Middle frontal gyrus (tissue), 1 donor: ENCODE measurements around the gene RAD21L1.
"Not testable (repeated sequence)": the region's sequence is repeated elsewhere in the genome, so short reads cannot be mapped to it uniquely, and the experiment has no call there.

ENCODE experiments used
- DNase-seq: peaks from one replicate; pipeline ENCODE4 v3.0.0-alpha.2; 2015; ENCODE audit warnings: low spot score; ENCODE audit errors: extremely low spot score

Gene RAD21L1

DNA sequence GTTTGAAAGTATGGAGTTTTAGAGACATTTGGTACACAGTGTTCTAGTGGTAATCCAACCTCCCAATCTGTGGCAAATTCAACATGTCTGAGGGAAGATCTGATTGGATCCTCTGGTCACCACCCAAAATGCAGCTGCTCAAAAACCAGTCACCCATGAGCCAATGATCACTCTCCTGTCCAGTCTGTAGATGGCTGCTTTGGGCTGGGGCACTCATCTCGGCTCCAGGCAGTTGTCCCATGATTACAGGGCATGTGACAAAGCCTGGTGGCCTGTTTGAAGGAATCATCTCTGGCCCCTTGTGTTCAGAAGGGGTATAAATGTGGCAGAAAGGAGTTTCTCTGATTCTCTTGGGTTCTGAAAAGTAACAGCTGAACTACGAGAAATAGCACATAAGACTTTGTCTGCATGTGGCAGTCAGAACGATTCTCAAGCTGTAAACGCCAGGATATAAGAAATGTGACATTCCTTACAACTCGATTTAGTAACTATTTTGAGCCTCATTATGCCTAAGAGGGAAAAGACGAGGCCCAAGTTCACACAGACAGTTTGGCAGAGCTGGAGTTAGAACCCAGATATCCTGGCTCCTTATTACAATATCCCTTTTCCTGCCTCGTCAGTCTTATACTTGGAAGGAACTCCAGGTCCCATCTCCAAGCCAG lies 26.5 kb upstream of the RAD21L1 start:
- no peak for DNase-seq

DNA sequence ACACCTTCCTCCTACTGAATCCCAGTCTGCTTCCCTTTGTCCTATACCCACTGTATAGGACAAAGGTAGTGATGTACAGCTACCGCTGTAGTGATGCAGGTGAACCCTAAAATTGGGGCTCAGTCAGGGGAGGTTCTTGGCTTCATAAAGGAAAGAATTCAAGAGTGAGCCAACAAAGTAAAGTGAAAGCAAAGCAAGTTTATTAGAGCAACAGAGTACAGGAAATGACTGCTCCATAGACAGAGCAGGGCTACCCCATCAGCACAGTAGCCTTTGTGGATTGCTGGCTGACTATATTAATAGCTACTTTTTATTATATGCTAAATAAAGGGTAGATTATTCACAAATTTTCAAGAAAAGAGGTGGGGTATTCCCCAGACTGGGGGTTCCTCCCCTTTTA lies 25.9 kb upstream of the RAD21L1 start:
- DNase-seq, result no peak

DNA sequence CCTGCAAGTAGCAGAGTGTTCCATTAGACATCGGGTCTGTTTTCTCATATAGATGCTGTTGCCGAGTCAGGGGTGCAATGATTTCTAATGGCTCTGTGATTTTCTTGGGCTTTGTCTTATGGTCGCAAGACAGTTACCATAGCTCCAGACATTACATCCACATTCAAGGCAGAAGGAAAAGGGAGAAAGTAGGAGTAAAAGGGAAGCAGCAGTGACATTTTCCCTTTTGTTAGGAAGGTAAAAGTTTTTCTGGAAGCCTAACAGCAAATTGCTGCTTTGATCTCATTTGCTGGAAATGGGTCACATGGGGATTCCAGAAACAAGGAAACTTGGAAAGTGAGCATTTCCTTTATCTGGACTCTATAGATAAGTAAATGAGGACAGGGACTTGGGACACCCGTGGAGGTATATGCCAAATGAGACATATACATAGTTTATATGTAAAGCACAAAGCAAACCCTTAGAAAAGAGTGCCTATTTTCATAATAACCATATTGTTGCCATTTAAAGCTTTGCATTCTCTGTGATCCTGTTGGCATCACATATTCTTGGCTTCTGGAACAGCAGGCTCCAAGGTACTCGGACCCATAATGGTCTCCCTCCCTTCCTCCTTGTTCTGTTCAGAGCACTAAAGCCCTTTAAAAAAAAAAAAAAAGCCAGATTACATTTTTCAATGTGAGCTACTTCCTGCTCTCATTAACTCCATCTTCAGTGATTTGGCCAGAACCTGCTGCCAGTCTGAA lies 22.9 kb upstream of the RAD21L1 start, which contains the start of gene C20orf202:
Gene C20orf202 (plus strand): TSS at position 693 of the 743 bp plus-strand sequence. CDS start 132 bp downstream, outside the sequence.
- no peak for DNase-seq

DNA sequence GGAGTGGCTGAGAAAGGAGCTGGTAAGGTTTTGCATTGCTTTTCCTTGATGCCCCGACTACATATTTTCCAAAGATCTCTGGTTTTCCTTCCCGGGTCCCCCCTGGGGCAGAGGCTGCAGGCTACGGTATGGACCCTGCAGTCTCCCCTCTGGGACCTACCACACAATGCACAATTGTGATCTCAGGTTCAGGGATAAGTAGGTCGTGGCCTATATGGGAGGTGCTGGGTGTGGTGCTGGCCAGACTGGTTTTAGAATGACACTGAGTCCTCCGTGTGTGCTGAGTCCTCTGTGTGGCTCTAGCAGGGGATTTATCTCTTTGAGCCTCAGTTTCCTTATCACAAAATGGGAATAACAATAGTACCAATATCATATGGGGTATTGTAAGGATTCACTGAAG lies 22.2 kb upstream of the RAD21L1 start:
- no peak for DNase-seq

DNA sequence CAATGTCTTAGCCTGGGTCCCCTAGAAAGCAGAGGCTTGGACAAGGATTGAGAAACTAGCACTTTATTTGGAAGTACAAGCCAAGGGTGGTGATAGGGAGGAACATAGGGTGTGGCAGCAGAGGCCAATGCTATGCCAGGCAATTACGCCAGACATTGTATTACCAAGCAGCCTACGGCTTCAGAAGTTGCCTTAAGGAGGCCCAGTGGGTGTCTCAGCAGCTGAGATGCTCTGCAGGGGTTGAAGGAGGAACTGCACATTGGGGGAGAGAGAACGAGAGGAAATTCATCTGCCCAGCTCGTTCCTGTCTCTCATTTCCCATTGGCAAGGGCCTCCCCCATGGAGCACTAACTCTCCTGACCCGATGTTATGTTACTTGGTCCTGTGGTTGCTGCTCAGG lies 21.7 kb upstream of the RAD21L1 start:
- no peak for DNase-seq

DNA sequence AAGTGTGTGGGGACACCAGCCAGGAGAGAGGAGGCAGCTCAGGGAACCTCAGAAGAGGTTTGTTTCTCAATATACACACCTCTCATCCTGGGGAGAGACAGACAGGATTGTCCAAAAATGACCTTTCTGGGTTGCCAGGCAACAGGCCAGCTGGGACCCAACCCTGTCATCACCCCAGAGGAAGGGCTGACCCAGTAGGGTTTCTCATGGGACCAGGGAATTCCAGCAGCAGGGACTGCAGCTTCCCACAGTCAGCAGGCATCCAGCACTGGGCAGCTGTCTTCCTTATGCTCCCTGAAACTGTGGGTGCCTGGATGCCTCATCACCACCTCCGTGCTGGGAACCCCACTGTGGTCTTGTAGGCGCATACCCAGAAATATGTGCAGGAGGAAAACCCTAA lies 21.3 kb upstream of the RAD21L1 start:
- no peak for DNase-seq

DNA sequence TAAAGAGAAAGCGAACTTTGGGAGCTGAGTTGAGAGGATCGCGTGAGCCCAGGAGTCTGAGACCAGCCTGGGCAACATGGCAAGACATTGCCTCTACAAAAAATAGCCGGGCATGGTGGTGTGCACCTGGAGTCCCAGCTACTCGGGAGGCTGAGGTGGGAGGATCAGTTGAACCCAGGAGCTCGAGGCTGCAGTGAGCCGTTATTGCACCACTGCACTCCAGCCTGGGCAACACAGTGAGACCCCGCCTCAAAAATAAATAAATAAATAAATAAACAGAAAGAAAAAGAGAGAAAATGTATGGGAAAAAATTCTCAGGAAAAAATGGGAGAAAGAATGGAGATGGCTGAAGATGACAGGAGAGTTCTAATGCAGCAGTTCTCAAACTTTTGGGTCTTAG lies 20.0 kb upstream of the RAD21L1 start:
- DNase-seq, result no peak

DNA sequence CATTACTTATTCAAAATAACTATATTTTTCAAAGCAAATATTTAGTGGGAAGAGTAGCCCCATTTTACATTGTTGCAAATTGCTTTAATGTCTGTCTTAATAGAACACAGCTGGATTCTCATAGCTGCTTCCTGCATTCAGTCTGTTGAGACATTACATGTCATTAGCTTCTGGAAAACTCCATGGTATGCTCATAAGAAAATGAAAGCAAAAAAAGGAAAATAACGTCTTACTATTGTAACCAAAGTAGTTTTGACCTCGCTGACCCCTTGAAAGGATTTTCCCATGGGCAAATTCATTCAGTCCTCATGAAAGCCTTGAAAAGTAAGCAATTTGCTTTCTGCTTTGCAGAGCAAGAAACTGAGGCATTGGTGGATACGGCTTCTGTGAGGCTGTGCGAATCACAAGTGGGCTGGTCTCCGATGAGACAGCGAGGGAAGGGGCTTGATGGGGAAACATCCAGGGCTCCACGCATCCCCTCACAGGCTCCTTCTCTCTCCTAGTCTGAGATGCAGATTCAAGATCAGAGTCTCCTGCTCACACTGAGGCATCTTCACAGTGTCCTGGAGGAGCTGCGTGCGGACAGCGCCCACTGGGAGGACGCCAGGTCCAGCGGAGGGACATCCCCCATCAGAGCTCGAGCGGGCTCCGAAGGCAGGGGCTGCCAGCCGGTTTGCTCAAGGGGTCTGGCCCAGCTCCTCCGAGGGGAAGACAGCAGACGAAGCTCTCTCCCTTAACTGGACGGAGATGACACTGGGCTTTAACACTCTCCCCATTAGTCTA lies 19.3 kb upstream of the RAD21L1 start:
- no peak for DNase-seq

DNA sequence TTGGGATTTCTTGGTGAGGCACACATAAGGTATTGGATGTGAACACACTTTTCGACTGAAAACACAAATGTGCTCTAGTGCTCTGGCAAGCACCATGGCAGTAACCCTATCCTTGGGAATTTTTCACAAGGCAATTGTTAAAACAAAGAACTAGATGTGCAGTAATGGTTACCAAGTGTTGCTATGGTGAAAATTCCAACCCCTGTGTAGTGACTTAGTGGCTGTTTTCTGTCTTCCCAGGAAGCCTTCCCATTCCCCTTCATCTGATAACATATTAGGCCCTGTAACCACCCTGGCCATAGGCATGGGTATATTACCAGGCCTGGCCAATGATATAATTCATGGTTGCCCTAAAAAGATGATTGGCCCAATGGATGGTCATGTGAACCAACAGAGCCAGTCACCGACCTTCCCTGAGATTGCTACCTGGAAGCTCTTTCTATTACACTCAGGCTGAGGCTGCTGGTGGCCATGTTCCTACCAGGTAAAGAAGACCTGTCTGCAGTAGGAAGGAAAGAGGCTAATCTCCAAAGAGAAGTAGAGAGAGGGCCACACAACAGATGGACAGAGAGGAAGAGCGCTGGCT lies 18.5 kb upstream of the RAD21L1 start:
- DNase-seq, result no peak

DNA sequence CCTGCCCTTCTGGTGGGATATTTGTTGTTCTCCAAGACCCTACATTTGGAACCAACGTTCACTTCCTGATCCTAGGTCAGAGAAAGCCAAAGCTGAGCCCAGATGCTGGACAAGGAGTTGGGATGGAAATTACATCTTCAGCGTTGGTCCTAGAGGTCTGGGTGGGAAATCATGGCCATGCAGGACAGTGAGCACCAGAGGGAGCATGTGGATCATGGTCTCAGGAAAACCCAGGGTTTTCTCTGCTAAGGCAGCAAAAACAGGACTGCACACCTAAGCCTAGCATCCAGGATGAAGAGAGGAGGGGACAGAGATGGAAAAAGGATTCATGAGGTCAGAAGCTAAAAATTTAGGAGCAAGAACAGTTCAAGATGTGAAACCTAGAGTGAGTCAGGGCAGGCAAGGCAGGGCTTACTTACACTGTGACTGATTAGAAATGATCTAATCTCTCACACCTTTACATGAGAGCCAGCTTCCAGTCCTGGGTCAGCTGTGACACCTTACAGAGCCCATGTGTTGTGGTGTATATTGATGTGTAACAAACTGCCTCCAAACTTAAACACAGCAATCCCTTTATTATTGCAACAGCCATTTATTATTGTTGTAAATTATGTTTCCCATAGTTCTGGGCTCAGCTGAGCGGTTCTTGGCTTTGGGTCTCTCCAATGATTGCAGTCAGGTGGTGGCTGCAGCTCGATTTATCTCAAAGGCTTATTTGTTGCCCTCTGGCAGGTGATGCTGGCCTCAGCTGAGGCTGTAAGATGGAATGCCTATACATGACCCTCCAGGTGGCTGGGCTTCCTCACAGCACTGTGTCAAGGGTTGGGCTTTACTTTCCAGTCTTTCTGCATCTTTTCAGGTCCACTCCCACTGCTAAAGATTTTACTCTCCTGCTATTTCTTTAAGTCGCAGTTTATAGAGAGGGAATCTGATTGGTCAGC lies 16.1 kb upstream of the RAD21L1 start:
- no peak for DNase-seq

DNA sequence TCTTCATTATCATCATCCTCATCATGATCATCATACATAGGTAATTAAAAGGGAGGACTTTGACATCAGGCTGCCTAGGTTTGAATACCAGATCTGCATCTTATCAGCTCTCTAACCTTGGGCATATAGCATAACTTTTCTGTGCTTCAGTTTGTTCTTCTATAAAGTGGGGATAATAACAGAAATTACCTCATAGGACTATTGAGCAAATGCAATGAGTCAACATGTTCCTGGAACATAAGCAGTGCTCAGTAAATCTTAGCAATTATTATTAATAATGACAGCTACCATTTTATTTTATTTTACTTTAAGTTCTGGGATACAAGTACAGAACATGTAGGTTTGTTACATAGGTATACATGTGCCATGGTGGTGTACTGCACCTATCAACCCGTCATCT lies 15.3 kb upstream of the RAD21L1 start:
- no peak for DNase-seq

DNA sequence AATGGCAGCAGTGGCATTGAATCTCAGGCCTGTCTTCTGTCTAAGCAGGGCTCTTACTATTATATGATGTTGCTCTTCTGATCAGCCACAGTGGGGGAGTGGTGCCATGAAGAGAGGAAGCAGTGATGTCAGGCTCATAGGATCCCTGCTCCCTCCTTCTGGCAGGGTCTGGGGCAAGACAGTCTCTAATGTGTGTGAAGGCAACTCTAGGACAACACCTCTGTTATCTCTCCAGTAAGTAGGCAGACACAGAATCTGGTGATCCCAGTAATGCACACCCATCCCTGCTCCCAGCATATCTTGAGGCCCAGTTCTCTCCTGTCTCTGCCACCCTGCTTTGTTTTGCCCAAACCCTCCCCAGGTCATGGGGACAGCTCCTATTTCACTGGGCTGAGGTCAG lies 13.8 kb upstream of the RAD21L1 start:
- DNase-seq, result no peak

DNA sequence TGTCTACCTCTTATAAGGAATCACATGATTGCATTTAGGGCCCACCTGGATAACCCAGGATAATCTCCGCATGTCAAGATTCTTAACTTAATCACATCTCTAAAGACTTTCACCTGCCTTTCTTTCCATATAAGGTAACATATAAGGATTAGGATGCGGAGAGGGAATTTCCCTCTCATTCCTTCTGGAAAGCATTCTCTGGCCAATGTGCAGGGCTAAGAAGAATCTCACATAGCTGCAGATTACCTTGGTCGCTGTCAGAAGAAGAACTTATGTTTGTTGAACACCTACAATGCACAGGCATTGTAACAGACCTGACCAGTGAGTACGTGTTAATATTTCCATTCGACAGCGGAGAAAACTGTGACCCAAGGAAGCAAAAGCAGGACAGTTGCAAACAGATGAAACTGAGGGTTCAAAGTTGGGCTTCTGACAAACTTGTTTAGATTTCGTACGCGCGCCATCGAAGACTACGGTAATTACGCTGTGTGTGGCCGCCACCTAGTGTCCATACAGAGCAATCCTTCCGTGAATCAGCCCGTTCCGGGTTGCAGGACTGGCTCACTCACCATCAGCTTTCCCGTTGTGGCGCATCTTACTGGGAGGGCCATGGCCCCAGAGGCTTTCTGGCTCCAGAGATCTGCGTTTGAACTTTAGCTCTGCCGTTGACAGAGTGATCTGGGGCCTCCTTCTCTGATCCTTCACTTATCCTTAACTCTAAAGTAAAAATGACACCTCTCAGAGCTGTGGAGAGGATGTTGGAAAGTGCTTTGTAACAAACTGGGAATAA lies 13.0 kb upstream of the RAD21L1 start:
- peak; percentile 62 for DNase-seq

DNA sequence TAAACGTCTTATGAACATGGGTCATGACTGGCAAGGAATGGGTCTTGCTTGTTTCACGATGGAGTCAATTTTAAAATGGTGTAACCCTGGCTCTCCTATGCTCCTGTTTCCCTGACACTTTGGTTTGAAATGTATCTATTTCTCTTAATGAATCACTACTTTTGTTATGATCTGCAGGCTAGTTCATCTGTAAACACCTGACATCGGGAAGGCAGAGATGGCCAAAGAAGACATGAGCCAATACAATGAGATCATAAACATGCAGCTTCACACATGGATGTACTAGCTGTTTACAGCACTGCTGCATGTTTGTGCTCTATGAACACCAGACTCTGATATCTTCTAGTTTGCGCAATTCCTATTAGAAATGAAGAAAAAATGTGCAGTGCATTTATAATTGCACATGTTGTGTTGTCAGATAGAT lies 11.0 kb upstream of the RAD21L1 start:
- DNase-seq, result no peak

DNA sequence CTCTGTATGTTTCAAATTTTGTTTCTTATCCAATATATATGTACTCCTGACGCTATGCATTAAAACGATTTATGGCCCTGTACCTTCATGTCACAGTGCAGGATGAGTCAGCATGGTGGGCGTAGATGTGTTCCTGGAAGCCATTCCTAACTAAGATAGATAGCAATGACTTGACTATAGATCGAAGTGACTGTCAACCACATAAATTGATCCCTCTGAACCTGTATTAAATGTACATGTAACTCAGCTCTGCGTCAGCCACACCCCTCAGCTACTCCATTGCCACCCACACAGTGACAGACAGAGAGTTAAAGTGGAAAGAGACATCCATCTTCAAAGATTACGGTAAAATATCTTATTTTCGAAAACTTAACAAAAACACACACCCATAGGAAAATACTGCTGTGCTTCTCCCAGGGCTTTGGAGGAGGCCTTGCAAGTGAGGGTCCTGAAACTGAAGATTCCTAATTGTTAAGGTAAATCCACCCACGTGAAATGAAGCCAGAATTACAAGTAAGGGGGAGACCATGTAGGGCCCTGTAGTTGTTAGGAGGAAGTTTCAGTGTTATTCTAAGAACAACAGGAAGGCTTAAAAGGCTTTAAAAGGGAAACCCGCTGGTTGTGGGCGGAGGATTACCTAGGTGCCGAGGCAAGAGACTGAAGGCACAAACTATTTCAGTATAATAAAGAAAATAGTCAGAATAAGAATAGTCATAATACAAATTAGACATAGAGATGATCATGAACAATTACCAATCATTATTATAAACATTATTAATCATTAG lies 10.3 kb upstream of the RAD21L1 start:
- no peak for DNase-seq

DNA sequence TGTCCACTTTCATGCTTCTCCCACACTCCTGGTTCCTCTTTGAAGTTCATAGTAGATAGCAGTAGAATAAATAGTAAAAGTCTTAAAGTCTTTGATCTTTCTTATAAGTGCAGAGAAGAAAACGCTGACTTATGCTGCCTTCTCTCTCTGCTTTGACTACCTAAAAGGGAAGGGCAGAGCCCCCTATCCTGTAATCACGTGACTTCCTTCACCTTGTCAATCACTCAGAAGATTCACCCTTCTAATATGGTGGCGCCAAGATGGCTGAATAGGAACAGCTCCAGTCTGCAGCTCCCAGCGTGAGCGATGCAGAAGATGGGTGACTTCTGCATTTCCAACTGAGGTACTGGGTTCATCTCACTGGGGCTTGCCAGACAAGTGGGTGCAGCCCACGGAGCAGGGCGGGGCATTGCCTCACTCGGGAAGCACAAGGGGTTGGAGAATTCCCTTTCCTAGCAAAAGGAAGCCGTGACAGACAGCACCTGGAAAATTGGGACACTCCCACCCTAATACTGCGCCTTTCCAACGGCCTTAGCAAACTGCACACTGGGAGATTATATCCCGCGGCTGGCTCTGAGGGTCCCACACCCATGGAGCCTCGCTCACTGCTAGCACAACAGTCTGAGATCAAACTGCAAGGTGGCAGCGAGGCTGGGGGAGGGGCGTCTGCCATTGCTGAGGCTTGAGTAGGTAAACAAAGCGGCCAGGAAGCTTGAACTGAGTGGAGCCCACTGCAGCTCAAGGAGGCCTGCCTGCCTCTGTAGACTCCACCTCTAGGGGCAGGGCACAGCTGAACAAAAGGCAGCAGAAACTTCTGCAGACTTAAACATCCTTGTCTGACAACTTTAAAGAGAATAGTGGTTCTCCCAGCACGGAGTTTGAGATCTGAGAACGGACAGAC lies 9.1 kb upstream of the RAD21L1 start:
- not testable (repeated sequence) for DNase-seq

DNA sequence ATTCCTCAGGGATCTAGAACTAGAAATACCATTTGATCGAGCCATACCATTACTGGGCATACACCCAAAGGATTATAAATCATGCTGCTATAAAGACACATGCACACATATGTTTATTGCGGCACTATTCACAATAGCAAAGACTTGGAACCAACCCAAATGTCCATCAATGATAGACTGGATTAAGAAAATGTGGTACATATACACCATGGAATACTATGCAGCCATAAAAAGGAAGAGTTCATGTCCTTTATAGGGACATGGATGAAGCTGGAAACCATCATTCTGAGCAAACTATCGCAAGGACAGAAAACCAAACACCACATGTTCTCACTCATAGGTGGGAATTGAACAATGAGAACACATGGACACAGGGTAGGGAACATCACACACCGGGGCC lies 3.1 kb upstream of the RAD21L1 start:
- not testable (repeated sequence) for DNase-seq
